Fibroblast of lung (primary cell): ENCODE results near the gene MAEL. TPM values are rescaled to one million over a fixed set of nuclear protein-coding genes. Genes with fewer than 3 reads are reported as not detected.
A peak's percentile ranks its signal among the peaks of the same experiment; 100 is the strongest.

Experiments used
- DNase-seq, 2 donors: peaks; one replicate each; pipeline versions ENCODE4 v3.0.0 to v3.0.0-alpha.2; 2010; ENCODE audit warnings: low read depth in 2 of 2
- H2AFZ ChIP-seq: 2 replicates; pipeline ENCODE4 v1.5.1; 2012; ENCODE audit warnings: low read length, control low read depth, inconsistent platforms
- H3K27ac ChIP-seq: 2 replicates; pipeline ENCODE4 v1.5.1; 2011; ENCODE audit warnings: low read length, control low read depth; ENCODE audit not compliant: insufficient read depth
- H3K27me3 ChIP-seq: 2 replicates; pipeline ENCODE4 v1.5.1; 2011; ENCODE audit warnings: mild to moderate bottlenecking, low read length; ENCODE audit not compliant: control insufficient read depth, insufficient read depth
- H3K36me3 ChIP-seq: 2 replicates; pipeline ENCODE4 v1.5.1; 2011; ENCODE audit warnings: low read length; ENCODE audit not compliant: control insufficient read depth, insufficient read depth
- H3K4me1 ChIP-seq: 2 replicates; pipeline ENCODE4 v1.5.1; 2011; ENCODE audit warnings: low read length; ENCODE audit not compliant: control insufficient read depth, insufficient read depth; ENCODE audit errors: extremely low read depth
- H3K4me2 ChIP-seq: 2 replicates; pipeline ENCODE4 v1.5.1; 2011; ENCODE audit warnings: low read length, control low read depth; ENCODE audit not compliant: insufficient read depth; ENCODE audit errors: extremely low read depth
- H3K4me3 ChIP-seq, 4 experiments: fragments of 200-600 bp in 1 of 4; sonication (generic) in 1 of 4; replicated peaks in 1 of 4; 2 replicates each; pipeline ENCODE4 v1.5.1; 2011 to 2016; ENCODE audit warnings: low read length in 4 of 4, low read depth in 3 of 4, mild to moderate bottlenecking in 3 of 4, control low read depth in 2 of 4, inconsistent platforms in 1 of 4, mixed read lengths in 1 of 4; ENCODE audit not compliant: insufficient read depth in 1 of 4; ENCODE audit errors: control extremely low read depth in 1 of 4
- H3K79me2 ChIP-seq: 2 replicates; pipeline ENCODE4 v1.5.1; 2012; ENCODE audit warnings: mild to moderate bottlenecking, low read length, inconsistent platforms; ENCODE audit not compliant: control insufficient read depth, insufficient read depth
- H3K9ac ChIP-seq: 2 replicates; pipeline ENCODE4 v1.5.1; 2011; ENCODE audit warnings: mild to moderate bottlenecking, low read length, control low read depth; ENCODE audit not compliant: insufficient read depth
- H3K9me3 ChIP-seq: 2 replicates; pipeline ENCODE4 v1.5.1; 2012; ENCODE audit warnings: low read depth, low read length; ENCODE audit not compliant: control insufficient read depth, insufficient read depth
- H4K20me1 ChIP-seq: 2 replicates; pipeline ENCODE4 v1.5.1; 2011; ENCODE audit warnings: low read length; ENCODE audit not compliant: control insufficient read depth, insufficient read depth; ENCODE audit errors: extremely low read depth
- CTCF ChIP-seq, 2 donors: IDR thresholded peaks in 1 of 2; conservative IDR thresholded peaks in 1 of 2; 1 replicate in 1 of 2; 2 replicates in 1 of 2; pipeline ENCODE4 v1.5.1; 2011 to 2012; ENCODE audit warnings: low read length in 2 of 2, control low read depth in 1 of 2, inconsistent platforms in 1 of 2, low read depth in 1 of 2, mild to moderate bottlenecking in 1 of 2
- EZH2 ChIP-seq: IDR thresholded peaks from 2 replicates; pipeline ENCODE4 v1.5.1; 2012; ENCODE audit warnings: low read length, control low read depth, mild to moderate bottlenecking; ENCODE audit errors: missing control alignments
- polyA minus RNA-seq: library from RNA; depleted of rRNA, polyadenylated mRNA; stranded (reverse); fragments of >200 nt; gene quantifications from 2 replicates; pipeline ENCODE4 v1.2.3, GENCODE V29; 2011; ENCODE audit warnings: low replicate concordance
- polyA plus RNA-seq, 2 donors: library from polyadenylated mRNA; depleted of rRNA in 1 of 2; stranded (reverse) in 1 of 2; unstranded in 1 of 2; fragments of >200 nt; gene quantifications; 2 replicates each; pipeline ENCODE4 v1.2.1, GENCODE V29; 2011 to 2012; ENCODE audit warnings: missing spikeins in 1 of 2
- total RNA-seq: library from RNA; depleted of rRNA; stranded (reverse); fragments of >200 nt; gene quantifications from 2 replicates; pipeline ENCODE4 v1.2.1, GENCODE V29; 2014

MAEL gene
- total RNA-seq (not detected in 2 replicates), polyA plus RNA-seq (not detected in 2 replicates), polyA minus RNA-seq (not detected in 2 replicates)
- polyA plus RNA-seq (2012): not detected in 2 replicates

DNA sequence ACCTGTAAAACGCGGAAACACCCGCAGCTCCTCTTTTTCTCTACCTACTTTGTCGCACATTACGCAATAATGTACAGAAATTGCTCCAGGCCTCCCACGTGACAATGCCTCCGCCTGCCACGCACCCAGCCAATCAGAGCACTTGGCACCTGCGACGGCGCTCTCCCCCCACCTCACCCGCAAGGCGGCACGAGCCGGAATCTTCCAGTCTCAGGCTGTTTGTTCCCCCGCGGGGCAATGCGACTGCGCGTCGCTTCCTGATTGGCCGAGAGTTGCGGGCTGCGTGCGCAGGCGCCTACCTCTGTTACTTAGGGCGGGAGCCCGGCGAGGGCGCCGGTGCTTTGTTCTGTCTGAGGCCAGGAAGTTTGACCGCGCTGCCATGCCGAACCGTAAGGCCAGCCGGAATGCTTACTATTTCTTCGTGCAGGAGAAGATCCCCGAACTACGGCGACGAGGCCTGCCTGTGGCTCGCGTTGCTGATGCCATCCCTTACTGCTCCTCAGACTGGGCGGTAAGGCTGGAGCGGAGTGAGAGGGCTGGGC lies at the start of gene MAEL:
TSS of gene MAEL (plus strand) at position 307 of the 542 bp plus-strand sequence. CDS start at position 380, 73 bp downstream.
- H3K27ac ChIP-seq: no peak within 1 kb of the TSS
- H3K4me3 ChIP-seq: no peak within 1 kb of the TSS
- no peak within 1 kb of the TSS for H3K4me2 ChIP-seq
- no peaks in the 10 kb centered on the region for H3K4me1 ChIP-seq
- no peaks in the 10 kb centered on the region for H3K27me3 ChIP-seq
- no peak within 1 kb of the TSS for H2AFZ ChIP-seq
- no peak for DNase-seq
- no peaks in the 10 kb centered on the region for H3K9me3 ChIP-seq
- TF ChIP-seq CTCF (conservative IDR thresholded peaks at IDR 0.05 in 1 of 2, IDR thresholded peaks at IDR 0.05 in 1 of 2; ENCODE audit: low read depth in 1 of 2, low read length in 2 of 2) (no peak), EZH2 (no peak)
- no peaks in the 10 kb centered on the region for H4K20me1 ChIP-seq
- H3K79me2 ChIP-seq: no peaks in the 10 kb centered on the region
- H3K36me3 ChIP-seq: no peaks in the 10 kb centered on the region
- H3K9ac ChIP-seq: no peak within 1 kb of the TSS

DNA sequence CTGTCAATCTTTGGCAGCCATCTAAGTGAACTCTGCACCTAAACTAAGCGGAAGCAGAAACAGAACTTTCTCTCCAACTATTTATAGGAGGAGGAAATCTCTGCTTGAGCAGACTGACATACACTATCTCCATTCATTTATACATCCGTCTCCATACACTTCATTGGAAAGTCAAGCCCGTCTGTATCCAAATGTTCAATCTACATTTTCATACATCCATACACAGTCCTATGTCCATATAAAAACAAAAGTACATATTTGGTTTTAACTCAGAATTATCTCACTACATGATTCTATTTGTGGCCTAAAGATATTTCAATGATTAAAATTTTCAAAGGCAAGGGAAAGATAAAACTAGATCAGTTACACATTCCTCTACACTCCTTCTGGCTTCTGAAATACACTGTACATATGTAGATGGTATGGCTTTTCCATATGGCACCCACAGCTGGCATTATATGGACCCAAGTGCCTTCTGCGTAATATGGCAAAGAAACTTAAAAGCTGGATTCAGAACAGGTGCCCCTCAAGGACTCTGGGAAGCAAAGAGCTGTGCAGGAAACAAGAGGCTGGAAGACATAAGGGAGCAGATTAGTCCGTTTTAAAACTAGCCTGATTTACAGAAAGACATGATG lies 49.2 kb upstream of the MAEL start:
- Histone ChIP-seq H3K36me3 (no peaks in the 10 kb centered on the region), H3K27me3 (no peaks in the 10 kb centered on the region), H4K20me1 (no peaks in the 10 kb centered on the region), H3K9me3 (no peaks in the 10 kb centered on the region), H3K79me2 (no peaks in the 10 kb centered on the region), H3K9ac (no peak overlapping the region), H2AFZ (no peak overlapping the region), H3K4me1 (no peaks in the 10 kb centered on the region), H3K4me2 (no peak overlapping the region), H3K4me3 (no peak overlapping the region), H3K27ac (no peak overlapping the region)
- no peak for DNase-seq
- TF ChIP-seq EZH2 (no peak), CTCF (conservative IDR thresholded peaks at IDR 0.05 in 1 of 2, IDR thresholded peaks at IDR 0.05 in 1 of 2; ENCODE audit: low read depth in 1 of 2, low read length in 2 of 2) (no peak)

DNA sequence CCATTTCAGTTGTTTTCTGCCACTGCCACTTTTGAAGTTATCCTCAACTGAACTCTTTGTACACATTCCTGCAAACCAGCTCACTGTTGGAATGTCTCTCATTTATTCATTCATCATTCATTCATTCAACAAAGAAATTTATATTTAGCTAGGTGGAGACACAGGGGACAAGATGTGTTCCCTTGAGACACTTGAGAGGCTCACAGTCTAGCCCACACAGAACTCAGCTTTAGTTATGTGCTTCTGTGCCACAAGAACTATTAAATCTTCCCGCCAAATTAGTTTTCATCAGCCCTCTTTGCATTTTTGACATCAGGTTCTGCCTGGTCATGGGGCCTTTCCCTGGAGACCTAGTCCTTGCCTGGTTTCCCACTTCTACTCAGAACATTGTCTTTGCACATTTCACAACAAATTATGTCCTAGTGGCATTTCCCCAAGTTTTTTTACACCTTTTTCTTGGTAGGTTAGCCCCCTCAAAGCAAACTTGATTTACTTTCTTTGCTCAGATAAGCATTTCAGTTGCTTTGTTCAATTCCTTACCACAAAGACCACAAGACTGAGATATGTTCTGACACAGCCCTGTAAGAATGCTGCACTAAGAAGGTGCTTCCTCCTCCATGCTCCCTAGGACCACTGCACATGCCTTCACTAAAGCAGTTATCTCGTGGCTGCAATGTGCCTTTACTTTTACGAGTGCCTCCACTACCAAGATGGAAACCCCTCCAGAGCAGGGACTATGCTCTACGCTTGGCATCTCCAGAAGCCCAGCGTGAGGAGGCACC lies 44.7 kb upstream of the MAEL start:
- DNase-seq: peak in 1 of 2 donors; percentile 98
- Histone ChIP-seq H3K9ac (no peak overlapping the region), H3K27ac (no peak overlapping the region)

More for the DNA sequence above, 44.7 kb upstream of the MAEL start:
- Histone ChIP-seq H4K20me1 (no peaks in the 10 kb centered on the region), H3K4me2 (no peak overlapping the region), H2AFZ (no peak overlapping the region), H3K4me1 (no peaks in the 10 kb centered on the region), H3K36me3 (no peaks in the 10 kb centered on the region), H3K79me2 (no peaks in the 10 kb centered on the region), H3K27me3 (no peaks in the 10 kb centered on the region), H3K9me3 (no peaks in the 10 kb centered on the region), H3K4me3 (no peak overlapping the region)
- TF ChIP-seq CTCF (conservative IDR thresholded peaks at IDR 0.05 in 1 of 2, IDR thresholded peaks at IDR 0.05 in 1 of 2; ENCODE audit: low read depth in 1 of 2, low read length in 2 of 2) (no peak), EZH2 (no peak)
